ENCODE measurements around the gene KIRREL1.
A peak's percentile ranks its signal among the peaks of the same experiment; 100 is the strongest.

Gene KIRREL1

GRCh38 chr1:158094571-158094970 lies 101.1 kb downstream of the KIRREL1 start:
- H3K27ac ChIP-seq (ENCODE audit: low read depth, low read length) = no peak overlapping the region
- no peak overlapping the region for H3K4me2 ChIP-seq (ENCODE audit: low read length)
- no peak overlapping the region for H3K4me3 ChIP-seq (ENCODE audit: low read length)
- no peaks in the 10 kb centered on the region for H3K9me2 ChIP-seq (replicated peaks; ENCODE audit: control insufficient read depth, low read length)
- no peaks in the 10 kb centered on the region; the same call in 1 of the 2 replicates for H3K27me3 ChIP-seq (ENCODE audit: control insufficient read depth, low read length)
- no peaks in the 10 kb centered on the region for H3K4me1 ChIP-seq (ENCODE audit: control insufficient read depth, low read length)
- H3K79me2 ChIP-seq (ENCODE audit: control insufficient read depth, low read length) = no peaks in the 10 kb centered on the region
- no peaks in the 10 kb centered on the region for H3F3A ChIP-seq (ENCODE audit: control insufficient read depth, insufficient read depth)
- H3K36me3 ChIP-seq (ENCODE audit: control insufficient read depth, low read length) = no peaks in the 10 kb centered on the region
- no peaks in the 10 kb centered on the region for H3K9me3 ChIP-seq (ENCODE audit: control insufficient read depth, insufficient read depth, low read length)
- no peak for TF ChIP-seq CTCF (IDR thresholded peaks at IDR 0.05; ENCODE audit: low read depth, low read length, poor library complexity, severe bottlenecking)
- no peaks in the 10 kb centered on the region for H4K20me1 ChIP-seq (ENCODE audit: control insufficient read depth, insufficient read depth, low read depth, low read length)

GRCh38 chr1:158095737-158096335 lies 102.4 kb downstream of the KIRREL1 start:
- TF ChIP-seq CTCF (IDR thresholded peaks at IDR 0.05; ENCODE audit: low read depth, low read length, poor library complexity, severe bottlenecking) (peak; percentile 84), EZH2phosphoT487 (IDR thresholded peaks at IDR 0.05; ENCODE audit: borderline replicate concordance, low read length) (no peak)
- no peak overlapping the region for H3K4me2 ChIP-seq (ENCODE audit: low read length)
- no peaks in the 10 kb centered on the region for H3F3A ChIP-seq (ENCODE audit: control insufficient read depth, insufficient read depth)
- H3K36me3 ChIP-seq (ENCODE audit: control insufficient read depth, low read length) = no peaks in the 10 kb centered on the region
- H3K27ac ChIP-seq (ENCODE audit: low read depth, low read length) = no peak overlapping the region
- no peaks in the 10 kb centered on the region for H3K9me3 ChIP-seq (ENCODE audit: control insufficient read depth, insufficient read depth, low read length)
- no peak overlapping the region for H3K4me3 ChIP-seq (ENCODE audit: low read length)
- no peaks in the 10 kb centered on the region; the same call in 1 of the 2 replicates for H3K27me3 ChIP-seq (ENCODE audit: control insufficient read depth, low read length)
- H3K4me1 ChIP-seq (ENCODE audit: control insufficient read depth, low read length) = no peaks in the 10 kb centered on the region
- no peaks in the 10 kb centered on the region for H4K20me1 ChIP-seq (ENCODE audit: control insufficient read depth, insufficient read depth, low read depth, low read length)
- H3K79me2 ChIP-seq (ENCODE audit: control insufficient read depth, low read length) = no peaks in the 10 kb centered on the region
- H3K9me2 ChIP-seq (replicated peaks; ENCODE audit: control insufficient read depth, low read length) = no peaks in the 10 kb centered on the region

- Histone ChIP-seq H3K4me2 (ENCODE audit: low read length) (no peak overlapping the region), H4K20me1 (ENCODE audit: control insufficient read depth, insufficient read depth, low read depth, low read length) (no peaks in the 10 kb centered on the region), H3K9me3 (ENCODE audit: control insufficient read depth, insufficient read depth, low read length) (no peaks in the 10 kb centered on the region), H3K9me2 (replicated peaks; ENCODE audit: control insufficient read depth, low read length) (no peaks in the 10 kb centered on the region), H3K36me3 (ENCODE audit: control insufficient read depth, low read length) (no peaks in the 10 kb centered on the region), H3K4me3 (ENCODE audit: low read length) (no peak overlapping the region), H3K79me2 (ENCODE audit: control insufficient read depth, low read length) (no peaks in the 10 kb centered on the region), H3K4me1 (ENCODE audit: control insufficient read depth, low read length) (no peaks in the 10 kb centered on the region), H3K27ac (ENCODE audit: low read depth, low read length) (no peak overlapping the region), H3F3A (ENCODE audit: control insufficient read depth, insufficient read depth) (no peaks in the 10 kb centered on the region), H3K27me3 (ENCODE audit: control insufficient read depth, low read length) (no peaks in the 10 kb centered on the region; the same call in 1 of the 2 replicates)
- no peak for TF ChIP-seq EZH2phosphoT487 (IDR thresholded peaks at IDR 0.05; ENCODE audit: borderline replicate concordance, low read length)
- no peak for TF ChIP-seq CTCF (IDR thresholded peaks at IDR 0.05; ENCODE audit: low read depth, low read length, poor library complexity, severe bottlenecking)
Measured at GRCh38 chr1:158098256-158098655, 104.8 kb downstream of the KIRREL1 start.
